ENCODE results near the gene MEX3C.
A peak's percentile ranks its signal among the peaks of the same experiment; 100 is the strongest.

MEX3C gene

DNA sequence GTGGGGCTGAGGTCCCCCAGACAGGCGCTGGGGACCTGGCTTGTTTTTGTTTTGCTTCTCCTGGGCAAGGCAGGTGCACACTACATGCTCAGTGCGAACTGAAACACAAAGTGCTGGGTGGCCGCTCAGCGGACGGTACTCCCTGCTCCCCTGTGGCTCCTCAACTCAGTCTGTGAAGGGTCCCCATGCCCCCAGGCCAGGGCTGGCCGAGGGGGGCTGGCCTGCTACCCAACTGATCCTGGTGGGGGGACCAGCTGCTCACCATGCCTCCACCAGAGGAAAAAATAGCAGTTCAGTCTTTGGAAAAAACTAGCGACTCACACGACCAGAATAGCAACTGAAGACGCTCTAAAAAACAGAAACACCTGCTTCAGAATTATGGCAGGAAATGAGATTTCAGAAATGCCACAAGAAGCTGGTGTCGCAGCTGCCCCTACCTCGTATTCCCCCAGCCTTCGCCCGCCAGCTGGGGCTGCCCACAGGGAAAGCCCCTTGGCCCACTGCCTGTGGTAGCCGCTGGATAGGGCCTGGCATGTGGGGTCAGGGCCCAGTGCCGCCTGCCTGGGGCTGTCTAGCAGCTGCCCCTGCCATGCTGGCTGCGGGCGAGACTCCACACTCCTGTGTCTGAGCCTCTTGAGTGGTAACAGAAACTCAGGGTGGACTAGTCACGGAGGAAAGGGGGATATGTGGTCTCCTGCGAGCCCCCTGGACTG, 43.7 kb downstream of the MEX3C start:
- DNase-seq = peak; percentile 61

GRCh38 chr18:51151568-51152511, 45.6 kb downstream of the MEX3C start:
- no peak for DNase-seq

GRCh38 chr18:51151185-51151567, 46.3 kb downstream of the MEX3C start:
- no peak for DNase-seq

GRCh38 chr18:51150113-51150700, 47.3 kb downstream of the MEX3C start:
- DNase-seq = no peak

DNA sequence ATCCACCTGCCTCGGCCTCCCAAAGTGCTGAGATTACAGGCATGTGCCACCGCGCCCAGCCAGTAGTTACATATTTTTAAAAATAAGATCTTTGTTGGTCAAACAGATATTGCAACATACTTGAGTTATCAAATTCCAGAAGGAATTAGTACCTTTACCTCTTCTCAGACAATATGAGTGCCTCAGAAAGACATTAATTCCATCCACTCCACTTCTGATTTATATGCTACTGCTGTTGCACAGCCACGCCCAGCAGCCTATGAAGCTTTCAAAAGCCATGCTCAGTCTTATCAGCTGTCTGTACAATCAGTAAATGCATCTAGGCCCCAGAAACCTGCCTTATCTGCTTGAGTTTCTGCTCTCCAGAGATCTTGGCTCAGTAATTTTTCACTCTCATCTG, 47.8 kb downstream of the MEX3C start:
- no peak for DNase-seq

DNA sequence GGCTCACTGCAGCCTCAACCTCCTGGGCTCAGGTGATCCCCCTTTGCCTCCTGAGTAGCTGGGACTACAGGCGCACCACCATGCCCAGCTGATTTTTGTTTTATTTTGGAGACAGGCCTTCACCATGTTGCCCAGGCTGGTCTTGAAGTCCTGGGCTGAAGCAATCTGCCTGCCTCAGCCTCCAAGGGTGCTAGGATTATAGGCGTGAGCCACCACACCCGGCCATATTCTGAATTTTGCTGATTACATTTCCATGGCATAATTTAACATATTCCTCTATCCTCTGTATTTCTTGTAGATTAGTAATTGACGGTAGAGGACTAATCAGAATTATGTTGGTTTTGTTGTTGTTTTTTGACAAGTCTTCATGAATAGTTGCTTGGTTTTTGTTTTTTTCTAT, 50.6 kb downstream of the MEX3C start:
- DNase-seq = no peak

DNA sequence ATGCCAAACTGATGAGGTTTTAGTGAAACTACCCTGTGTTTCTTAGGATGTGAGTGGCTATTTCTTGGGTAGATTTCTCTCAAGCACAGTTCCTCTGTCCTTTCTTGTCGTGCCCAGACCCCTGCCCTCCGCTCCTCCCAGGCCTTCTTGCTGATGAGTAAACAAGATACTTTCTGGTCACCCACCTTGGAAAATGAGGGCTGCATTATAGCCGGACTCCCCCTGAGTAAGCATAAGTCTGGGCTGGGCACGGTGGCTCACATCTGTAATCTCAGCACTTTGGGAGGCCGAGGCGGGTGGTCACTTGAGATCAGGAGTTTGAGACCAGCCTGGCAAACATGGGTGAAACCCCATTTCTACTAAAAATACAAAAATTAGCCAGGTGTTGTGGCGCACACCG, 58.5 kb downstream of the MEX3C start:
- DNase-seq = no peak

- no peak for DNase-seq
Measured at GRCh38 chr18:51137891-51138290, 59.6 kb downstream of the MEX3C start.

DNA sequence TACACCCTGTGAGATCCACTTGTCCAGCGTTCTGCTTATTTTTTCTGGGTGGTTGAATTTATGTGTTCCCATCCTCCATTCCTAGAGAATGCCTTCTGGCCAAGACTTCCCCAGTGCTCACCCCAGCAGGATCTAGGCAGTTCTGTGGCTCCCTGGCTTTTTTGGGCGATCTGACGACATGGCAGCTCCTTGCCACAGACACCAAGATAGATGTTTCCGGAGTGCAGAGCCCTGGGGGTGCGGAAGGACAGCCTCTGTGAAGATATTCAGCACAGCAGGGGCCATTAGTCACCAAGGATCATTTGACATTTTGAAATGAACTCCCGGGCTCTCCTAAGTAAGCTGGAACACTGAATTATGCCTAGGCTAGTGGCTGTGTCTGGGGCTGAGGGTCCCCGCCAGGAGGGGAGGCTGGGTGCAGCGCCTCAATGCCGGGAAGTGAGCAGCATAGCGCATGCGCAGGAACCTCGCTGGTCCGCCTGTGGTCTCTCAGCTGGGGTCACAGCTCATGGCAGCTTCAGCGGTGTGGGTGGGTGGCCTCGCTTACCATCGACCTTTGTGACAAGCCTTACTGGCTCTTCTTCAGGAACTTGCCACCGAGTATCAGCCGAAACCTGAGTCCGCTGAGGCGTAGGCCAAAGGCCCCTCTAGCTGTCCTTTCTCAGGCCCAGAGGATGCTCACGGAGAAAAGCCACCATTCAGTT, 60.3 kb downstream of the MEX3C start:
- no peak for DNase-seq

DNA sequence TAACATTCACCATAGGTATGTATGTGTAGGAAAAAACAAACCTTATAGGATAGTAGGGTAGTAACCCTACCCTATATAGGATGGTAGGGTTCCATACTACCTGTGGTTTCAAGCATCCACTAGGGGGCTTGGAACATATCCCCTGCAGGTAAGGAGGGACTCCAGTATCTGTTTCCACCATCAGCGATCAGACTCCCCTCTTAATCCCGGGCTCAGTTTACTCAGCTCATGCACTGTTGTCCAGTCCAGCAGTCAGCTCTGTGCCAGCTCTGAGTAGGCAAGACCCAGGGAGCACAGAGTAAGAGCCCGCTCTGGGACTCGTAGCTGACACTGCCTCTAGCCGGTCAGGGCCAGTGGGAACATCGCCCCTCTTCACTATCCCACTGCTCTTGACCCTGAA, 61.7 kb downstream of the MEX3C start:
- no peak for DNase-seq

DNA sequence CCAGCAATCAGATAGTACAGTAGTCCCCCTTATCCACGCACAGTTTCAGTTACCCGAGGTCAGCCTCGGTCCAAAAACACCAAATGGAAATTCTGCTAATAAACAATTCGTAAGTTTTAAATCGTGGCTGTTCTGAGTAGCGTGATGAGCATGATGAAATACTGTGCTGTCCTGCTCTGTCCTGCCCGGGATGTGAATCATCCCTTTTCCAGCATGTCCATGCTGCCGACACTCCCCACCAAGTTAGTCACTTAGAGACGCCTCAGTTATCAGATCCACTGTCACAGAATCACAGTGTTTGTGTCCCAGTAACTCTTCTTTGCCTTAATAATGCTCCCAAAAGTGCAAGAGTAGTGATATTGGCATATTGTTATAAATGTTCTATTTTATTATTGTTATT, 62.1 kb downstream of the MEX3C start:
- DNase-seq = no peak

DNA sequence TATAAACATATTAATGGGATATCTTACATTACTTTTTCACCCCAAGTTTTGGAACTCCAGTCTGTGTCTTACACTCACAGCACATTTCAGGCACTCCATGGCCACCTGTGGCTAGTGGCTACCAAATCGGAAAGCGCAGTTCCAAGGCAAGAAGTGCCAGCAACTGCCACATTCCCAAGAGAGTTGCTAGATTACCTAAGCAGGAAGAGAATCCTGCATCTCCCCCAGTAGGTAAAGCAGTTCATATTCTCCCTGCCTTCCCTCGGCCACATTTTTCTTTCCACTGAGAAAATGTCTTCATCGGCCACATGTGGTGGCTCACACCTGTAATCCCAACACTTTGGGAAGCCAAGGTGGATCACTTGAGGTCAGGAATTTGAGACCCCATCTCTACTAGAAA, 62.8 kb downstream of the MEX3C start:
- no peak for DNase-seq

DNA sequence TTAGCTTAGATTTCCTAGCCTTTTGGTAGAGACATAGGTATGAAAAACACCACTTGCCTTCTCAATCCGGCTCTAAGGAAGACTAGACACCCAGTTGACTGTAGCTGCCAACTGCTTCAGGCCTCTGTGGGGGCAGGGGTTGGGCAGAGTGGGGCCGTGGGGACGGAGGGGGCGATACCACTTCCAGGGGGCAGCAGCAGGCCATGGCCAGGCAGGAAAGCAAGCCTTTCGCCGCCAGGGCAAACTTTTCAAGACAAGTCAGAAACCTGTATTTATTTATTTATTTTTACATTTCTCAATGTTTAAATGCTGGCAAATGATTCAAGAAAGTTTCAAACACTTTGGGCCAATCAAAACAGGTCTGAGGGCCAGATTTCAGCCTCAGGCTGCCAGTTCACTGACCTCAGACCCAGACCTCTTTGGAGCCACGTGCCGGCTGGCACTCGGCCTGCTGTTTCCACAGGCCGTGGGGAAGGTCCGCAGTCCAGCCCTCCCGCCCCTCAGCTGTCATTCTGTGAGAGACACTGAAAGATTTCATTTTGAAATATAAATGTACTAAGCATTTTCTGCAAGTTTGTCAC, 63.8 kb downstream of the MEX3C start:
- DNase-seq = no peak

DNA sequence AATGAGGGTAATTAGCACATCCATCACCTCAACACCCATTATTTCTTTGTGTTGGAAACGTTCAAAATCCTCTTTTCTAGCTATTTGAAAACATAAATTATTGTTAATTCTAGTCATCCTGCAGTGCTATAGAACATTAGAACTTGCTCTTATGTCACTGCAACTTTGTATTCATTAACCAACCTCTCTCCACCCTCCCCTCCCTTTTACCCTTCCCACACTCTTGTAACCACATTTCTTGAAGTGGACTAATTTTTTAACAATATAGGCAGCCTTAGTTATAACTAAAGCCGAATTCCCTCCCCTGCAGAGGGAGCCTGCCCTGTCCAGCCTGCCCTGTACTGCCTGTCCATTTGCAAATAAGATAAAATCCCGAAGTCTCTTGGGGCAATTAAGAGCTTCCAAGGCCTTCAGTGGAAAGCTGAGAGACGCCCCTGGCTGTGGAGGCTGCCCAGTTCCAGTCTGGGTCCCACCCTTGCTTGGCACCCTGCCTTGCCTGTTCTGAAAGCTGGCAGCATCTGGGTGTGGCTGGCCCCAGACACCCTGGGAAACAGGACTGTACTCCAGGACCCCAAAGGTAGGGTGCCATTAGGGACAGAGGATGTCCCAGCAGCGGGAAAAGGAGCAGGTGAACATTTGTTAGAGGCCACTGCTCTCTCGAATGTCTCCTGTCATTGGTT, 65.1 kb downstream of the MEX3C start:
- no peak for DNase-seq

- DNase-seq = no peak
Measured at GRCh38 chr18:51128533-51128932, 68.9 kb downstream of the MEX3C start.

- no peak for DNase-seq
Measured at GRCh38 chr18:51127664-51128063, 69.8 kb downstream of the MEX3C start.

DNA sequence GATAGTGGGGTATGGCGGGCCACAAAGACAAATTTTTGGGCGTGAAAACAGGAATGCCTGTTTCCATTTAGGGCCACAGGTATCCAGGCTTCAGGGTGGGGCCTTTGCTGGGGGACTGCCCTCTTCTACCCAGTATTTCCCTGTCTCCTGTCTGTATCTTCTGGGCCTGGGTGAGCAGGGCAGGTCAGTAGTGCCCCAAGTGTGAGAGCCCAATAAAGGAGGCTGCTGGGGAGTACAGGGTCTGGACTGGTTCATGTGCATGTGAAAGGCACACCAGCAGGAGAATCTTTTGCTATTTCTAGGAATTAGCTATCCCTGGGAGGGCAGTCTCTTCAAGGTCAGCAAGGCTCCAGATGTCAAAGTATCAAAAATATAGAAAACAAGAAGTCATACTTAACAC, 71.5 kb downstream of the MEX3C start:
- DNase-seq = no peak

All from SHP77 treated with DMSO at 0.1 percent for 48 hours (cell line).